Peyer's patch (tissue), 4 donors: Measurements from ENCODE around the gene POLR2F.

Experiments
- CTCF ChIP-seq, 6 experiments: fragments of 450-650 bp in 4 of 6; fragments of 200-600 bp in 2 of 6; sonication (generic) in 1 of 6; IDR thresholded peaks; one replicate each; pipeline ENCODE4 v1.5.1; 2017 to 2019; ENCODE audit warnings: antibody characterized with exemption in 6 of 6, mild to moderate bottlenecking in 3 of 6, moderate library complexity in 1 of 6
- POLR2A ChIP-seq, 2 donors: fragments of 450-650 bp; IDR thresholded peaks; one replicate each; pipeline ENCODE4 v1.5.1; 2017; ENCODE audit warnings: antibody characterized with exemption in 2 of 2, mild to moderate bottlenecking in 2 of 2, moderate library complexity in 2 of 2

- TF ChIP-seq CTCF (IDR thresholded peaks at IDR 0.05): no peak
- TF ChIP-seq POLR2A (IDR thresholded peaks at IDR 0.05): no peak
Observed at GRCh38 chr22:37924386-37925065, 29.0 kb upstream of the POLR2F start.
